Measurements from ENCODE around the gene SZT2. TPM values are rescaled to one million over a fixed set of nuclear protein-coding genes. Genes with fewer than 3 reads are reported as not detected.

SZT2 gene
- total RNA-seq, 1 experiment from 2014 or later: 28.4 TPM

GRCh38 chr1:43446388-43446740 is 56.7 kb downstream of the SZT2 start (continued):
- TF ChIP-seq ZNF512 (CRISPR knock-in tag; IDR thresholded peaks at IDR 0.05; ENCODE audit: borderline replicate concordance) (no peak), FOXP4 (CRISPR knock-in tag; IDR thresholded peaks at IDR 0.05) (no peak), ERG (CRISPR knock-in tag; IDR thresholded peaks at IDR 0.05) (no peak), ATF3 (CRISPR knock-in tag; conservative IDR thresholded peaks at IDR 0.05) (no peak)

GRCh38 chr1:43446881-43447835 is 57.5 kb downstream of the SZT2 start:
- ATAC-seq (no peak), DNase-seq (ENCODE audit: low spot score) (no peak)
- Mint-ChIP-seq H3K27ac (no peak overlapping the region), H3K9me3 (no peaks in the 10 kb centered on the region), H3K4me1 (peaks cover 3% of the 10 kb centered on the region; the same call in 1 of the 2 replicates), H3K4me3 (no peak overlapping the region), H3K27me3 (ENCODE audit: low read depth) (no peaks in the 10 kb centered on the region), H3K36me3 (peaks cover 49% of the 10 kb centered on the region)
- CTCF ChIA-PET: no interaction called here
- POLR2A ChIA-PET: no interaction called here
- no peak for TF ChIP-seq SOX15 (CRISPR knock-in tag; IDR thresholded peaks at IDR 0.05)
- TF ChIP-seq CREB1 (CRISPR knock-in tag; IDR thresholded peaks at IDR 0.05): no peak
- no peak for TF ChIP-seq AR (CRISPR knock-in tag; IDR thresholded peaks at IDR 0.05)
- TF ChIP-seq MXD4 (CRISPR knock-in tag; IDR thresholded peaks at IDR 0.05; ENCODE audit: borderline replicate concordance): no peak
- TF ChIP-seq ZNF219 (CRISPR knock-in tag; IDR thresholded peaks at IDR 0.05; ENCODE audit: borderline replicate concordance): no peak
- TF ChIP-seq ZMAT4 (CRISPR knock-in tag; IDR thresholded peaks at IDR 0.05): no peak
- no peak for TF ChIP-seq NR1H2 (CRISPR knock-in tag; IDR thresholded peaks at IDR 0.05)
- TF ChIP-seq SP1 (CRISPR knock-in tag; conservative IDR thresholded peaks at IDR 0.05): no peak
- TF ChIP-seq TP53 (CRISPR knock-in tag; IDR thresholded peaks at IDR 0.05): no peak
- no peak for TF ChIP-seq ERG (CRISPR knock-in tag; IDR thresholded peaks at IDR 0.05)
- TF ChIP-seq STAT6 (CRISPR knock-in tag; conservative IDR thresholded peaks at IDR 0.05; ENCODE audit: low read depth): no peak
- TF ChIP-seq ZNF138 (CRISPR knock-in tag; conservative IDR thresholded peaks at IDR 0.05): no peak
- TF ChIP-seq FOXJ3 (CRISPR knock-in tag; IDR thresholded peaks at IDR 0.05; ENCODE audit: borderline replicate concordance): no peak
- TF ChIP-seq GRHL2 (CRISPR knock-in tag; IDR thresholded peaks at IDR 0.05; ENCODE audit: insufficient replicate concordance, severe bottlenecking): no peak
- TF ChIP-seq GTF2I (CRISPR knock-in tag; conservative IDR thresholded peaks at IDR 0.05): no peak

Data from WTC11 (cell line).